ENCODE measurements around the gene SELENOI.

SELENOI gene

DNA sequence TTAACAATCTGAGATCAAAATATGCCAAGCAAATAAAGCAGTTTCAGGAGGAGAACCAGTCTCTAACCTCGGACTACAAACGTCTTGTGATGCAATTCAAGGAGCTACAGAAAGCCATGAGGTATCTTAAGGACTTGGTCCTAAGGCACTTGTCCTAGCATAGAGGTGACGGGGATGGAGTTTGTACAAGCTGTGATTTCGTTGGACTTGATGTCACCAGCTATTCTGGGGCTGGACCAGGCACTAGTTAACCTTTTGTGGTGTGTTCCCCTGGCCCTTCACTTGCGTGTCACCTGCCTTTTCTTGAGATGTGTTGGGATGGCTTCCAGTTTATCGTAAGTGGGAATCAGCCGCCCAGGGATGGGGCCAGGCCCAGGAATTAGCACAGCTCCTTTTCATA is 98.3 kb downstream of the SELENOI start:
- DNase-seq (ENCODE audit: extremely low read depth in 1 of 2, low read depth in 1 of 2), result no peak
